K562 (cell line): ENCODE results near the gene HHATL. TPM values are rescaled to one million over a fixed set of nuclear protein-coding genes. Genes with fewer than 3 reads are reported as not detected.

ENCODE experiments used
- AFF1 ChIP-seq, 2 experiments: fragments of 450-650 bp; IDR thresholded peaks; 2 replicates each; pipeline ENCODE4 v1.6.1; 2018; ENCODE audit warnings: mild to moderate bottlenecking in 2 of 2, low read depth in 1 of 2; ENCODE audit not compliant: partially characterized antibody in 2 of 2
- CBX1 ChIP-seq: sonication (generic); IDR thresholded peaks from 2 replicates; pipeline ENCODE4 v1.6.1; 2016; ENCODE audit warnings: antibody characterized with exemption, low read depth, mild to moderate bottlenecking
- CHCHD3 ChIP-seq: fragments of 250-450 bp; sonication (Bioruptor Pico); IDR thresholded peaks from 2 replicates; pipeline ENCODE4 v2.1.2; 2022; ENCODE audit warnings: mild to moderate bottlenecking
- CLOCK ChIP-seq: fragments of 250-450 bp; sonication (Bioruptor Pico); IDR thresholded peaks from 2 replicates; pipeline ENCODE4 v1.4.0; 2020; ENCODE audit warnings: mild to moderate bottlenecking, moderate library complexity, borderline replicate concordance
- DEAF1 ChIP-seq: fragments of 450-650 bp; formaldehyde crosslinking; IDR thresholded peaks from 2 replicates; pipeline ENCODE4 v1.4.0; 2020; ENCODE audit warnings: mild to moderate bottlenecking, moderate library complexity
- MBD1 ChIP-seq: fragments of 250-450 bp; sonication (Bioruptor Pico); IDR thresholded peaks from 2 replicates; pipeline ENCODE4 v1.8.0; 2022; ENCODE audit warnings: inconsistent platforms
- NR3C1 ChIP-seq: sonication (generic); formaldehyde crosslinking; IDR thresholded peaks from 2 replicates; pipeline ENCODE4 v1.8.1; 2022; ENCODE audit warnings: missing genetic modification reagents
- PBX2 ChIP-seq, 2 experiments: IDR thresholded peaks in 1 of 2; conservative IDR thresholded peaks in 1 of 2; 2 replicates each; pipeline ENCODE4 v1.6.1; 2016; ENCODE audit warnings: low read depth in 2 of 2, mild to moderate bottlenecking in 1 of 2, missing compliant biosample characterization in 1 of 2, missing genetic modification characterization in 1 of 2, moderate library complexity in 1 of 2
- POLR3G ChIP-seq: IDR thresholded peaks from 2 replicates; pipeline ENCODE4 v1.6.1; 2011; ENCODE audit not compliant: insufficient read length, insufficient replicate concordance; ENCODE audit errors: extremely low read depth
- THRAP3 ChIP-seq: fragments of 450-650 bp; IDR thresholded peaks from 2 replicates; pipeline ENCODE4 v1.6.1; 2016; ENCODE audit warnings: mild to moderate bottlenecking, inconsistent platforms, borderline replicate concordance
- U2AF2 ChIP-seq: fragments of 200-400 bp; formaldehyde crosslinking; optimal IDR thresholded peaks from 2 replicates; pipeline ENCODE3; 2017; ENCODE audit warnings: low read depth, mild to moderate bottlenecking, low read length
- ZNF584 ChIP-seq: fragments of 200-800 bp; sonication (Bioruptor generic); IDR thresholded peaks from 2 replicates; pipeline ENCODE4 v1.6.1; 2016; ENCODE audit warnings: low read depth, mild to moderate bottlenecking, missing genetic modification characterization, missing compliant biosample characterization
- polyA plus RNA-seq, 8 experiments: library from polyadenylated mRNA; depleted of rRNA in 4 of 8; stranded (reverse) in 5 of 8; unstranded in 3 of 8; fragments of >200 nt; fragmentation: Nextera tagmentation in 2 of 8; fragmentation: Illumina TruSeq in 1 of 8; extraction: Ambion mirVana in 2 of 8; extraction: Trizol in 1 of 8; gene quantifications; 2 replicates each; pipeline versions ENCODE4 v1.2.1 to v1.2.3, GENCODE V29; 2011 to 2014; ENCODE audit warnings: inconsistent platforms in 1 of 8, missing spikeins in 1 of 8
- total RNA-seq, 7 experiments: library from RNA; depleted of rRNA in 6 of 7; stranded (reverse); fragments of >200 nt in 6 of 7; fragmentation: Illumina TruSeq in 2 of 7; extraction: Trizol in 2 of 7; gene quantifications; 2 replicates each; pipeline versions ENCODE4 v1.2.1 to v1.2.3, GENCODE V29; 2011 to 2021; ENCODE audit warnings: low replicate concordance in 1 of 7

HHATL gene
- total and polyA plus RNA-seq, 9 of the 15 experiments (the other 6 are each of a cell fraction or from before 2014, with no cell fraction given), result not detected

GRCh38 chr3:42701371-42702065 is 1.1 kb downstream of the HHATL start (continued):
- no peak for TF ChIP-seq PBX2 (CRISPR knock-in tag; IDR thresholded peaks at IDR 0.05; ENCODE audit: low read depth)
- no peak for TF ChIP-seq PBX2 (tag; conservative IDR thresholded peaks at IDR 0.05; ENCODE audit: low read depth)
- TF ChIP-seq CHCHD3 (CRISPR knock-in tag), result no peak
- TF ChIP-seq MBD1, result no peak
- TF ChIP-seq NR3C1 (CRISPR knock-in tag), result peak; percentile 75; the same call in 1 of the 2 replicates
- no peak for TF ChIP-seq U2AF2
- no peak for TF ChIP-seq THRAP3
- no peak for TF ChIP-seq CLOCK (CRISPR knock-in tag)
- 0 out of 2 replicates have a peak, but pooled peaks have one; percentile 28 for TF ChIP-seq ZNF584
- TF ChIP-seq CBX1, result no peak
- no peak for TF ChIP-seq POLR3G
- TF ChIP-seq DEAF1 (CRISPR knock-in tag), result no peak
- TF ChIP-seq AFF1 (IDR thresholded peaks at IDR 0.05; ENCODE audit: low read depth in 1 of 2, partially characterized antibody in 2 of 2), result peak in 1 of 2 experiments; percentile 91
